Endothelial cell of umbilical vein (primary cell): ENCODE data around the gene GTF2IRD1. TPM values are rescaled to one million over a fixed set of nuclear protein-coding genes. Genes with fewer than 3 reads are reported as not detected.

ENCODE experiments used
- BruUV-seq: library from RNA; stranded (reverse); fragments of 400-500 nt; replicated peaks from 2 replicates; lab custom pipeline; 2021; lab: Mats Ljungman, UMichigan
- CTCF ChIA-PET: fragments of 300-600, 350-600 bp; sonication (Branson Sonifier 250); formaldehyde crosslinking; loops from one replicate; lab custom pipeline; 2021; ENCODE audit warnings: antibody characterized with exemption, inconsistent platforms; lab: Charles Lee
- POLR2A ChIA-PET: fragments of 300-600, 350-600 bp; sonication (Branson Sonifier 250); formaldehyde crosslinking; loops from one replicate; lab custom pipeline; 2021; ENCODE audit warnings: antibody characterized with exemption, inconsistent platforms; lab: Charles Lee
- DNase-seq: peaks from one replicate; pipeline ENCODE4 v3.0.0-alpha.2; 2011; ENCODE audit warnings: low read depth, low spot score
- FAIRE-seq: peaks from 2 replicates; lab custom pipeline; 2011; peaks lifted over from hg19 to GRCh38; lab: Jason Lieb, UNC
- H2AFZ ChIP-seq: 2 replicates; pipeline ENCODE4 v1.6.0; 2012; ENCODE audit warnings: low read depth, low read length, control low read depth, inconsistent platforms
- H3K27ac ChIP-seq: 2 replicates; pipeline ENCODE4 v1.5.1; 2011; ENCODE audit warnings: low read depth, mild to moderate bottlenecking, control low read depth, low read length, moderate library complexity; ENCODE audit not compliant: insufficient read depth
- H3K27me3 ChIP-seq, 2 experiments: 2 replicates each; pipeline versions ENCODE4 v1.6.0 to v1.6.1; 2011; ENCODE audit warnings: low read length in 2 of 2, mixed read lengths in 1 of 2; ENCODE audit not compliant: control insufficient read depth in 2 of 2, insufficient read depth in 2 of 2
- H3K36me3 ChIP-seq, 2 experiments: 2 replicates in 1 of 2; 3 replicates in 1 of 2; pipeline ENCODE4 v1.5.1; 2011; ENCODE audit warnings: low read length in 2 of 2, mild to moderate bottlenecking in 1 of 2, moderate library complexity in 1 of 2; ENCODE audit not compliant: control insufficient read depth in 2 of 2, insufficient read depth in 2 of 2; ENCODE audit errors: extremely low read depth in 1 of 2
- H3K4me1 ChIP-seq: 3 replicates; pipeline ENCODE4 v1.5.1; 2011; ENCODE audit warnings: mild to moderate bottlenecking, low read length; ENCODE audit not compliant: control insufficient read depth, insufficient read depth; ENCODE audit errors: extremely low read depth
- H3K4me2 ChIP-seq: 2 replicates; pipeline ENCODE4 v1.6.1; 2011; ENCODE audit warnings: low read length, control low read depth, mixed read lengths; ENCODE audit not compliant: insufficient read depth
- H3K4me3 ChIP-seq, 3 experiments: fragments of 200-600 bp in 1 of 3; sonication (generic), shearing (Covaris generic) in 1 of 3; replicated peaks in 1 of 3; 2 replicates each; pipeline ENCODE4 v1.5.1; 2011 to 2016; ENCODE audit warnings: control low read depth in 3 of 3, low read length in 3 of 3, mild to moderate bottlenecking in 2 of 3, inconsistent platforms in 1 of 3, low read depth in 1 of 3, moderate library complexity in 1 of 3; ENCODE audit not compliant: insufficient read depth in 1 of 3
- H3K79me2 ChIP-seq: 2 replicates; pipeline ENCODE4 v1.6.0; 2012; ENCODE audit warnings: low read length, inconsistent platforms; ENCODE audit not compliant: control insufficient read depth, insufficient read depth
- H3K9ac ChIP-seq: replicated peaks from 2 replicates; pipeline ENCODE3; 2011; ENCODE audit warnings: low read length, control low read depth; ENCODE audit not compliant: insufficient read depth; ENCODE audit errors: extremely low read depth
- H3K9me1 ChIP-seq: replicated peaks from 3 replicates; pipeline ENCODE4 v1.6.0; 2011; ENCODE audit warnings: mild to moderate bottlenecking, low read length; ENCODE audit not compliant: control insufficient read depth, insufficient read depth; ENCODE audit errors: extremely low read depth
- H3K9me3 ChIP-seq: replicated peaks from 2 replicates; pipeline ENCODE4 v1.5.1; 2012; ENCODE audit warnings: low read length, inconsistent platforms; ENCODE audit not compliant: control insufficient read depth, insufficient read depth
- H4K20me1 ChIP-seq: replicated peaks from 2 replicates; pipeline ENCODE3; 2011; ENCODE audit warnings: mild to moderate bottlenecking, low read length; ENCODE audit not compliant: control insufficient read depth, insufficient read depth; ENCODE audit errors: extremely low read depth
- CTCF ChIP-seq, 2 donors: IDR thresholded peaks; 1 replicate in 1 of 2; 2 replicates in 1 of 2; pipeline ENCODE4 v1.5.1; 2011; ENCODE audit warnings: low read length in 2 of 2, mild to moderate bottlenecking in 2 of 2, moderate library complexity in 2 of 2, control low read depth in 1 of 2, inconsistent platforms in 1 of 2, low read depth in 1 of 2; ENCODE audit not compliant: insufficient read depth in 1 of 2; ENCODE audit errors: extremely low read depth in 1 of 2
- EZH2 ChIP-seq: IDR thresholded peaks from 2 replicates; pipeline ENCODE4 v1.6.1; 2012; ENCODE audit warnings: borderline replicate concordance, low read depth, mild to moderate bottlenecking, moderate library complexity, low read length, inconsistent platforms; ENCODE audit not compliant: severe bottlenecking
- FOS ChIP-seq: IDR thresholded peaks from 2 replicates; pipeline ENCODE4 v1.6.1; 2011; ENCODE audit warnings: mild to moderate bottlenecking, low read length, moderate library complexity, borderline replicate concordance; ENCODE audit not compliant: insufficient read depth
- GATA2 ChIP-seq: IDR thresholded peaks from 2 replicates; pipeline ENCODE4 v1.7.0; 2011; ENCODE audit warnings: low read depth, mild to moderate bottlenecking, moderate library complexity, mixed read lengths, low read length; ENCODE audit not compliant: insufficient read length, insufficient read depth
- JUN ChIP-seq: IDR thresholded peaks from 2 replicates; pipeline ENCODE4 v1.6.1; 2011; ENCODE audit warnings: borderline replicate concordance, low read depth; ENCODE audit not compliant: insufficient read length, insufficient read depth
- MAX ChIP-seq: IDR thresholded peaks from 2 replicates; pipeline ENCODE4 v1.6.1; 2011; ENCODE audit not compliant: insufficient read depth, insufficient read length
- MYC ChIP-seq: IDR thresholded peaks from one replicate; pipeline ENCODE4 v1.6.1; 2011; ENCODE audit warnings: mild to moderate bottlenecking, low read depth, low read length
- POLR2A ChIP-seq: IDR thresholded peaks from 2 replicates; pipeline ENCODE4 v1.6.1; 2012; ENCODE audit warnings: low read depth, mild to moderate bottlenecking, control low read depth, low read length
- POLR2AphosphoS5 ChIP-seq: IDR thresholded peaks from 2 replicates; pipeline ENCODE4 v1.6.1; 2012; ENCODE audit warnings: low read depth, mild to moderate bottlenecking, control low read depth, low read length, moderate library complexity; ENCODE audit not compliant: insufficient read depth
- dilution Hi-C: fragments of 300-500 bp; cut with MboI; formaldehyde crosslinking; loops from one replicate; pipeline ENCODE4 v1.15.0; 2019; ENCODE audit warnings: low sequenced_read_pairs; ENCODE audit not compliant: extremely low pct_ligation_motif_present
- intact Hi-C: fragments of 100-400 bp; cut with micrococcal nuclease; formaldehyde crosslinking; loops from one replicate; pipeline ENCODE4 v1.10.0; 2022
- polyA plus RNA-seq, 4 experiments: library from polyadenylated mRNA; depleted of rRNA in 3 of 4; stranded (reverse) in 3 of 4; unstranded in 1 of 4; fragments of >200 nt; gene quantifications; 2 replicates each; pipeline versions ENCODE4 v1.2.1 to v1.2.3, GENCODE V29; 2011 to 2012; ENCODE audit warnings: missing spikeins in 1 of 4
- total RNA-seq: library from RNA; stranded (reverse); gene quantifications from 2 replicates; pipeline ENCODE4 v1.2.3, GENCODE V29; 2021

The GTF2IRD1 gene
- total and polyA plus RNA-seq, 2 donors (not counting 3 experiments of a cell fraction or from before 2014, with no cell fraction given), result 14.2 to 24.2 TPM

GRCh38 chr7:74417419-74417971 is 36.2 kb upstream of the GTF2IRD1 start:
- H3K4me3 ChIP-seq, result no peak overlapping the region
- CTCF ChIA-PET, result interaction anchor here (0.6 to 6.6 kb wide), 13 partner anchors 9 to 628 kb away, joined by 3 to 64 read pairs (median 4); no protein-coding TSS in a partner anchor
- peak overlapping the region; percentile 38 for H2AFZ ChIP-seq
- no peaks in the 10 kb centered on the region for H3K36me3 ChIP-seq
- H3K27me3 ChIP-seq, result no peaks in the 10 kb centered on the region
- FAIRE-seq (peak; percentile 91), DNase-seq (peak; percentile 57)
- intact Hi-C loops (loop anchor here (1.0 to 5.0 kb wide), 3 partner anchors 128 to 240 kb away; partner anchors contain the start of gene GTF2I), dilution Hi-C loops (no loop called here)
- no TSS peak for BruUV-seq
- no peak overlapping the region for H3K9ac ChIP-seq
- H3K9me1 ChIP-seq, result no peaks in the 10 kb centered on the region
- no peaks in the 10 kb centered on the region for H4K20me1 ChIP-seq
- TF ChIP-seq CTCF (IDR thresholded peaks at IDR 0.05; ENCODE audit: extremely low read depth in 1 of 2, insufficient read depth in 1 of 2, low read depth in 1 of 2, low read length in 2 of 2), result peak; percentile 87 to 94
- no peak for TF ChIP-seq POLR2AphosphoS5
- no peak for TF ChIP-seq MAX
- H3K79me2 ChIP-seq, result no peaks in the 10 kb centered on the region
- no peak overlapping the region for H3K27ac ChIP-seq
- H3K4me1 ChIP-seq, result no peaks in the 10 kb centered on the region
- POLR2A ChIA-PET, result no interaction called here
- H3K4me2 ChIP-seq, result no peak overlapping the region
- no peaks in the 10 kb centered on the region for H3K9me3 ChIP-seq

DNA sequence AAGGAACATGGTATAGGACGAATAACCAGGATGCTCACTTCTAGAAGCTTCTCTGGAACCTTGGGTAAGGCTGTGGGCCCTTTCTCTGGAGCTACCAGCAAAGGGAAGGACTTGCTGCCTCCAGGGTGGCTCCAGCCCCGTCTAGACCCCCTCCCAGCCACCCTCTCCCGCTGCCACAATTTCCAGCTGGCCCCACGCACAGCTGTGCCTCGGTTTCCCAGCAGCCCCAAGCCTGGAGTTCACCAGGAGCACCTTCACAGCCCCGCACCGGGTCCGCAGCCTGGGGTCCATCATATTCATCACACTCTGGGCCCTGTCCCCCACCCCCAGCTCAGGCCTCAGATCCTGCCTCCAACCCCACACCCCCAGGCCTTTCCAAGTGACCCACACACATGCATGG is 35.6 kb upstream of the GTF2IRD1 start:
- ChIA-PET POLR2A (no interaction called here), CTCF (interaction anchor here (0.6 to 6.6 kb wide), 13 partner anchors 9 to 628 kb away, joined by 3 to 64 read pairs (median 4); no protein-coding TSS in a partner anchor)
- H4K20me1 ChIP-seq, result no peaks in the 10 kb centered on the region
- FAIRE-seq, result no peak
- no peak overlapping the region for H3K4me3 ChIP-seq
- H3K9ac ChIP-seq, result no peak overlapping the region
- H3K9me1 ChIP-seq, result no peaks in the 10 kb centered on the region
- no peaks in the 10 kb centered on the region for H3K9me3 ChIP-seq
- no peak overlapping the region for H2AFZ ChIP-seq
- no peaks in the 10 kb centered on the region for H3K27me3 ChIP-seq
- H3K4me1 ChIP-seq, result no peaks in the 10 kb centered on the region
- no peaks in the 10 kb centered on the region for H3K36me3 ChIP-seq
- no peak for DNase-seq
- H3K79me2 ChIP-seq, result no peaks in the 10 kb centered on the region
- intact Hi-C loops (loop anchor here (5.0 kb wide), 1 partner anchor 239 kb away; the partner anchor contains the start of gene GTF2I), dilution Hi-C loops (no loop called here)
- TF ChIP-seq MAX (no peak), GATA2 (no peak), MYC (no peak), CTCF (IDR thresholded peaks at IDR 0.05; ENCODE audit: extremely low read depth in 1 of 2, insufficient read depth in 1 of 2, low read depth in 1 of 2, low read length in 2 of 2) (no peak), FOS (no peak), EZH2 (no peak), JUN (no peak), POLR2A (no peak), POLR2AphosphoS5 (no peak)
- no peak overlapping the region for H3K27ac ChIP-seq
- H3K4me2 ChIP-seq, result no peak overlapping the region
- no TSS peak for BruUV-seq
